GM12872 (cell line): ENCODE data around the gene SEZ6L.

Source experiments
- CTCF ChIP-seq: IDR thresholded peaks from 3 replicates; pipeline ENCODE4 v1.5.1; 2011; ENCODE audit warnings: low read depth, mild to moderate bottlenecking, low read length, moderate library complexity; ENCODE audit not compliant: insufficient read depth

The SEZ6L gene

GRCh38 chr22:26283330-26283729 is 114.1 kb downstream of the SEZ6L start:
- TF ChIP-seq CTCF, result no peak

DNA sequence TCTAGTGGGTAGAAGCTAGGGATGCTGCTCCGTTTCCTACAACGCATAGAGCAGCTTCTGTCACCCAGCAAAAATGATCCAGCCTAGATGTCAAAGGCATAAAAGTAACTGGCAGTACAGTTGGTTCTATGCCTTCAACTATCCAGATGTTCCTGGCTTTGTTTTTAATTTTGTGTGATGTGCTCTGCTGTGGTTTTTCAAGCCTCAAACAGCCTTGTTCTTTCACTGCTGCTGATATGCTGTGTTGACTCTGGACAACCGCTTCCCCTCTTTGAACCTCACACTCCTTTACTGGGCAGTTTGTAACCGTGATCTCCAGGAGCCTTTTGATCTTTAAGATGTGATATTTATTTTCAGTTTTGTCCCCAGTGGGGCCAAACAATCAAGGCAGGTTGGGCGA is 116.4 kb downstream of the SEZ6L start:
- TF ChIP-seq CTCF, result no peak

GRCh38 chr22:26286091-26286820 is 117.0 kb downstream of the SEZ6L start:
- TF ChIP-seq CTCF, result no peak

DNA sequence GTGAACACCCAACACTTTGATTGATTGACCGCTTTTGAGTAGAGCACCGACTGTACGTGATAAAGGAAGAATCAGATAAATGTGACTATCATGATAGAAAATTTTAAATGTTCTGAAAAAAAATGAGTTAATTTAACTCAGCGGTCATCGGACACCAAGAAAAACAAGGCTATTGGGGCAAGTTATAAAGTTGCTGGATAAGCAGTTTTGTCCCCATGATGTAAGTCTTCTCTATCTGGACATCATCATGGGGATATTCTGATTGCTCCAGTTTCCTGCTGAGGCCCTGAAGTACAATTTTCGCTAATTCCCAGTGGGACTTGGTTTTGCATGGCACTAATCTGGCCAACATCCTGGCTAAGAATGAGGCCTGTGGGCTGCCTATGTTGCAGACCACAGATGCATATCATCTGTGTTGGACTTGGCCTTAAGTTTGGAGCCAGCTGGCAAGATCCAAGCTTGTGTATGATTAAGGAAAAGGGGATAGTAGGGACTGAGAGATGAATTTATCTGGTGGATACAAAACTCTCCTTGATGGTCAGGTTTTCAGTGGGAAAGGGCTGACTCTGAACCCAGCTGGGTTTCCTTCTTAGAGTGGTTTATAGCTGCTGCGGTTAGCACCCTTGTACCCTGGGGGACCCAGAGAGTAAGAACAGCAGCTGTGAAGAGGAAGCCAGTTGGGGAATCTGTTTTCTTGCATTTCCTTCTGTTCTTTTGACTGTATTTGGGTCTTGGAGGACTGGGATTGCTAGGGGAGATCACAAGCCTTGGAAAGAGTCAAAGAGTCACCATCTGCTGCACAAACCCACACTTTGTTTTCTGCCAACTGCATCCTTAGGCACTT is 118.3 kb downstream of the SEZ6L start:
- TF ChIP-seq CTCF, result no peak

DNA sequence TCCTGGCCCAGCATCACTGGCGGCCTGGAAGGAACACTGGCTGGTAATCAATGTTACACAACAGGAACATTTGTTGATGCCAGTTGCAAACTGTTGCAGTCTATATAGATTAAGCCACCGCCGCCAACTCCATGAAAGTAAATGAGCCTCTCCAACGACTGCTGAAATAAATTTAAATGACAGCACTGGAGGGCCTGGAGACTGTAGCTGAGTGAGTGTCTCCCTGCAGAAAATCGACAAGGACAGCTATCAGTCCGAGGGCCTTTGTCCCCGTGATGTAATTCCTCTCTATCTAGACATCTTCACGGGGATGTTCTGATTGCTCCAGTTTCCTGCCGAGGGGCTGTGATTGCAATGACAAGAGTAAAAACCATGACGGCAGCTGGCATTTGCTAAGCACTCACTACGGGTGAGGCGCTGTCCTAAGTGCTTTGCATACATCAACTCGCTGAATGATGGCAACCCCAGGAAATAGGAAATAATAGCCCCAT is 120.4 kb downstream of the SEZ6L start:
- no peak for TF ChIP-seq CTCF

DNA sequence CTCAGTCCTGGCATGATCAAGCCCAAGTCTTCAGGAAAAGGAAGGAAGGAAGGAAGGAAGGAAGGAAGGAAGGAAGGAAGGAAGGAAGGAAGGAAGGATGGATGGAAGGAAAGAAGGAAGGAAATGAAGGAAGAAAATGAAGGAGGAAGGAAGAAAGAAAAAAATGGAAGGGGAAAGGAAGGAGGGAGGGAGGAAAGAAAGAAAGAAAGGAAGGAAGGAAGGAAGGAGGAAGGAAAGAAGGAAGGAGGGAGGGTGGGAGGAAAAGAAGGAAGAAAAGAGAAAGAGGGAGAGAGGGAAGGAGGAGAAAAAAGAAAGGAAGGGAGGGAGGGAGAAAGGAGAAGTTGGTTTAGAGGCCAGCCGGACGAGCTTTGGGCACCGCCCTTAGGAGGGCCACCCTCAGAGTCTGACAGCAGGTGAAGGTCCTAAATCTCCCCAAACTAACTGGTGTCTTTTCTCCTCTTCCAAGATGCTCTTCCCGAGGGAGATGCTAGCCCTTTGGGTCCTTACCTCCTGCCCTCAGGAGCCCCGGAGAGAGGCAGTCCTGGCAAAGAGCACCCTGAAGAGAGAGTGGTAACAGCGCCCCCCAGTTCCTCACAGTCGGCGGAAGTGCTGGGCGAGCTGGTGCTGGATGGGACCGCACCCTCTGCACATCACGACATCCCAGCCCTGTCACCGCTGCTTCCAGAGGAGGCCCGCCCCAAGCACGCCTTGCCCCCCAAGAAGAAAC is 122.8 kb downstream of the SEZ6L start:
- no peak for TF ChIP-seq CTCF

- no peak for TF ChIP-seq CTCF
Observed at GRCh38 chr22:26292667-26292995, 123.4 kb downstream of the SEZ6L start.
